Measurements from ENCODE around the gene TRIM9.

Gene TRIM9

DNA sequence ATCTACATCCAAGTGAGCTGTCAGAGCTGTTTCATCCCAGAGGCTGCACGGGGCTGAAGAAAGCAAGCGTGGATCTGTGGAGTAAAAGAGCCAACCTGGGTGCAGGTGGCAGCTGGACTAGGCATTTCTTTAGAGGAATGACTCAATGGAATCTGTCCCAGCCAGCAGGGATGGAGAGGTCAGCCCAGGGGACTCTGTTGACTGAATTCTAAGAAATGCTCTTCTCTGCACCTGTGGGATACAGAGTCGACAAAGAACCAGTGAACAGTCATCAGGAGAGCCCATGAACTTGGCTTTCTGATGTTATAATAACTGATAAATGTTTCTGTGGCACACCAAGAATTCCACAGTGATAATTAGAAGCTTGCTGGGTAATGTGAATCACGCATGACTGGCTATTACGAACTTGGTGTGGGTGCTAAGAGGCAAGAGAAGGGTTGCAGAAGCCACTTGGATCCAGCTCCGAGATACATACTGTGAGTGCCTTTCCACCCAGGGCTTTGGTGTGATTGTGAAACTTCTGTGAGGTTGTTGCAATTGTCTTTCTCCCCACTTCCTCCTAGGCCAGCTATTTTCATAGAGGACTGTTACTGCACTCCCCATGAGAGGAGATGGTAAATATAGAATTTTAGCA lies 166.8 kb downstream of the TRIM9 start:
- peak; percentile 36 for DNase-seq (ENCODE audit: low read depth)
- no peak for TF ChIP-seq CTCF (IDR thresholded peaks at IDR 0.05; ENCODE audit: insufficient read depth, low read depth, low read length, missing control alignments)
- no peak overlapping the region for H3K4me3 ChIP-seq (ENCODE audit: low read depth, low read length)

- no peak for DNase-seq (ENCODE audit: low read depth)
- no peak for TF ChIP-seq CTCF (IDR thresholded peaks at IDR 0.05; ENCODE audit: insufficient read depth, low read depth, low read length, missing control alignments)
- no peak overlapping the region for H3K4me3 ChIP-seq (ENCODE audit: low read depth, low read length)
Observed at GRCh38 chr14:50926851-50927386, 168.0 kb downstream of the TRIM9 start.
